Measurements from ENCODE around the gene AP5B1. TPM values are rescaled to one million over a fixed set of nuclear protein-coding genes. Genes with fewer than 3 reads are reported as not detected.

The AP5B1 gene
- total and polyA plus RNA-seq, 2 of the 8 experiments (the other 6 are each of a cell fraction or from before 2014, with no cell fraction given): 7.6 to 10.0 TPM

DNA sequence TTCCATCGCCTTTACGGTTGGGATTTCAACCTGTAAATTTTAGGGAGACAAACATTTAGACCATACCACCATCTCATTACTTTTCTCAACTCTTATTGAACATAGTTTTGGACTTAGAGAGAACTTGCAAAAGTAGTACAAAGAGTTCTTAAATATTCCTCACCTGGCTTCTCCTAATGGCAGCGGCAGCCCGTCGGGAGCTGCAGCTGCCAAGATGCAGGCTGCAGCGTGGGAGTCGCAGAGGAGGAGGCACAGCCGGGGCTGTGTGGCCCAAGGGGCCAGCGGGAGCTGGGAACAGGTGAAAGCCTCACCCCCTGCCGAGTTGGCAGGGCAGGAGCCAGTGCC, 37.1 kb downstream of the AP5B1 start:
- Histone ChIP-seq H3K79me1 (ENCODE audit: low read depth, low read length) (no peaks in the 10 kb centered on the region), H3K4ac (replicated peaks; ENCODE audit: insufficient read length, low read depth, low read length) (no peak overlapping the region), H2BK5ac (ENCODE audit: low read depth, low read length) (no peak overlapping the region), H3K18ac (ENCODE audit: extremely low read depth, low read length) (no peak overlapping the region), H4K91ac (replicated peaks; ENCODE audit: insufficient read length, low read length) (no peak overlapping the region), H2BK20ac (ENCODE audit: low read length) (no peak overlapping the region), H3K23ac (ENCODE audit: insufficient read length) (no peak overlapping the region), H4K20me1 (replicated peaks in 1 of 2; ENCODE audit: control insufficient read depth in 1 of 2, insufficient read depth in 2 of 2, low read length in 2 of 2) (no peaks in the 10 kb centered on the region), H3K23me2 (ENCODE audit: low read depth, low read length) (no peaks in the 10 kb centered on the region), H2AK5ac (ENCODE audit: low read depth, low read length) (no peak overlapping the region), H2AFZ (ENCODE audit: low read length) (no peak overlapping the region), H2BK120ac (replicated peaks; ENCODE audit: low read depth, low read length) (no peak overlapping the region), H3K56ac (replicated peaks; ENCODE audit: insufficient read length, low read depth, low read length) (no peak overlapping the region), H3K27ac (ENCODE audit: low read depth, low read length) (no peak overlapping the region), H4K8ac (ENCODE audit: extremely low read depth, insufficient read depth, low read length) (no peak overlapping the region), H4K5ac (ENCODE audit: insufficient read length, low read depth, low read length) (no peak overlapping the region), H3K4me1 (replicated peaks in 1 of 4; ENCODE audit: control insufficient read depth in 3 of 4, insufficient read depth in 4 of 4, low read length in 3 of 4) (no peaks in the 10 kb centered on the region), H3K14ac (ENCODE audit: insufficient read length) (no peak overlapping the region), H3K9me3 (ENCODE audit: insufficient read depth in 2 of 2, low read depth in 1 of 2, low read length in 1 of 2) (peaks cover 3 to 19% of the 10 kb centered on the region in 2 experiments; a peak in 3 of 4 replicates), H3K4me2 (ENCODE audit: insufficient read depth in 1 of 2, low read depth in 2 of 2, low read length in 2 of 2) (no peak overlapping the region), H3K9ac (replicated peaks in 1 of 4; ENCODE audit: extremely low read depth in 1 of 4, low read depth in 3 of 4, low read length in 3 of 4) (no peak overlapping the region), H3K27me3 (replicated peaks in 1 of 4; ENCODE audit: control insufficient read depth in 3 of 4, extremely low read depth in 1 of 4, insufficient read depth in 3 of 4, low read length in 3 of 4) (peaks cover 0 to 2% (median 0%) of the 10 kb centered on the region in 4 experiments; a peak in 1 of 7 replicates), H3K36me3 (ENCODE audit: control insufficient read depth in 2 of 4, insufficient read depth in 4 of 4, low read length in 3 of 4) (no peaks in the 10 kb centered on the region; a peak in 1 of 8 replicates), H2BK12ac (ENCODE audit: low read depth, low read length) (no peak overlapping the region), H2BK15ac (ENCODE audit: low read length) (no peak overlapping the region), H3K79me2 (ENCODE audit: control insufficient read depth in 1 of 2, insufficient read depth in 2 of 2, low read length in 2 of 2) (no peaks in the 10 kb centered on the region), H3K4me3 (ENCODE audit: extremely low read depth in 1 of 4, insufficient read depth in 2 of 4, low read depth in 3 of 4, low read length in 4 of 4) (no peak overlapping the region)
- 89% methylated on average over 10 of the region's 10 CpGs; no CpG with 5 or more reads in 1 of the 2 experiments for WGBS, 2 experiments (ENCODE audit: extremely low coverage in 1 of 2, insufficient coverage in 1 of 2, insufficient read length in 1 of 2, insufficient replicate concordance in 2 of 2, low coverage in 1 of 2, low lambda C conversion rate in 2 of 2, missing lambda C conversion rate in 1 of 2)
- FAIRE-seq: no peak
- POLR2A ChIA-PET (ENCODE audit: partially characterized antibody): interaction anchor here (0.9 kb wide), 1 partner anchor 23 kb away, joined by 3 read pairs; the partner anchor contains the start of gene RNASEH2C
- CTCF ChIA-PET (ENCODE audit: partially characterized antibody): interaction anchor here (0.6 to 2.2 kb wide), 9 partner anchors 16 to 100 kb away, joined by 3 to 8 read pairs (median 4); no protein-coding TSS in a partner anchor
- no peak for DNase-seq (ENCODE audit: low read depth in 1 of 2, low spot score in 2 of 2)
- TF ChIP-seq JUN (IDR thresholded peaks at IDR 0.05; ENCODE audit: low read depth, low read length) (no peak), SUZ12 (IDR thresholded peaks at IDR 0.05; ENCODE audit: low read length) (no peak), SP1 (IDR thresholded peaks at IDR 0.05; ENCODE audit: low read depth, low read length) (no peak), SIX5 (IDR thresholded peaks at IDR 0.05; ENCODE audit: low read depth, low read length) (no peak), RNF2 (IDR thresholded peaks at IDR 0.05; ENCODE audit: borderline replicate concordance, low read depth, low read length, missing control alignments, poor library complexity, severe bottlenecking) (no peak), JUND (IDR thresholded peaks at IDR 0.05; ENCODE audit: low read length) (no peak), KDM4A (IDR thresholded peaks at IDR 0.05; ENCODE audit: low read depth, low read length, severe bottlenecking) (no peak), POLR2A (IDR thresholded peaks at IDR 0.05; ENCODE audit: control extremely low read depth in 1 of 2, low read depth in 2 of 2, low read length in 2 of 2) (no peak), GTF2F1 (IDR thresholded peaks at IDR 0.05; ENCODE audit: borderline replicate concordance, low read depth, low read length) (no peak), RXRA (IDR thresholded peaks at IDR 0.05; ENCODE audit: insufficient read depth, low read depth, low read length) (no peak)
- TF ChIP-seq, protein P1, sequence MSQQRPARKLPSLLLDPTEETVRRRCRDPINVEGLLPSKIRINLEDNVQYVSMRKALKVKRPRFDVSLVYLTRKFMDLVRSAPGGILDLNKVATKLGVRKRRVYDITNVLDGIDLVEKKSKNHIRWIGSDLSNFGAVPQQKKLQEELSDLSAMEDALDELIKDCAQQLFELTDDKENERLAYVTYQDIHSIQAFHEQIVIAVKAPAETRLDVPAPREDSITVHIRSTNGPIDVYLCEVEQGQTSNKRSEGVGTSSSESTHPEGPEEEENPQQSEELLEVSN (IDR thresholded peaks at IDR 0.05): no peak
